Spleen (tissue), 13 donors: Measurements from ENCODE around the gene RWDD2A. TPM values are rescaled to one million over a fixed set of nuclear protein-coding genes. Genes with fewer than 3 reads are reported as not detected.

ENCODE experiments used
- DNase-seq: peaks from one replicate; pipeline ENCODE4 v3.0.0-alpha.2; 2020
- H3K27ac ChIP-seq, 8 donors: fragments of 200-600 bp; sonication (generic) in 7 of 8; 1 replicate in 4 of 8; 2 replicates in 4 of 8; pipeline versions ENCODE4 v1.5.0 to v1.8.0; 2016 to 2021; ENCODE audit warnings: inconsistent platforms in 4 of 8, mild to moderate bottlenecking in 4 of 8, moderate library complexity in 1 of 8
- H3K27me3 ChIP-seq, 7 donors: fragments of 200-600 bp; sonication (generic) in 6 of 7; replicated peaks in 1 of 7; 1 replicate in 4 of 7; 2 replicates in 3 of 7; pipeline versions ENCODE4 v1.5.0 to v1.8.0; 2016 to 2021; ENCODE audit warnings: inconsistent platforms in 3 of 7, mild to moderate bottlenecking in 1 of 7
- H3K36me3 ChIP-seq, 6 donors: fragments of 200-600 bp; sonication (generic) in 5 of 6; 1 replicate in 4 of 6; 2 replicates in 2 of 6; pipeline versions ENCODE4 v1.5.0 to v1.8.0; 2016 to 2021; ENCODE audit warnings: inconsistent platforms in 2 of 6
- H3K4me1 ChIP-seq, 6 donors: fragments of 200-600 bp; sonication (generic) in 5 of 6; 1 replicate in 3 of 6; 2 replicates in 3 of 6; pipeline versions ENCODE4 v1.5.0 to v1.8.0; 2016 to 2021; ENCODE audit warnings: inconsistent platforms in 3 of 6
- H3K4me3 ChIP-seq, 8 donors: fragments of 200-600 bp; sonication (generic) in 7 of 8; 1 replicate in 4 of 8; 2 replicates in 4 of 8; pipeline versions ENCODE4 v1.5.0 to v1.8.0; 2016 to 2021; ENCODE audit warnings: inconsistent platforms in 4 of 8, mild to moderate bottlenecking in 4 of 8, moderate library complexity in 2 of 8
- H3K9me3 ChIP-seq, 8 donors: fragments of 200-600 bp; sonication (generic) in 7 of 8; 1 replicate in 4 of 8; 2 replicates in 4 of 8; pipeline versions ENCODE4 v1.5.0 to v1.8.0; 2016 to 2021; ENCODE audit warnings: inconsistent platforms in 4 of 8
- POLR2A ChIP-seq, 3 donors: fragments of 450-650 bp; IDR thresholded peaks; one replicate each; pipeline ENCODE4 v1.5.1; 2017; ENCODE audit warnings: antibody characterized with exemption in 3 of 3, mild to moderate bottlenecking in 1 of 3
- POLR2AphosphoS5 ChIP-seq, 3 donors: sonication (generic); formaldehyde crosslinking; IDR thresholded peaks; one replicate each; pipeline ENCODE4 v1.5.1; 2017; ENCODE audit warnings: antibody characterized with exemption in 3 of 3
- WGBS, 5 donors: extraction: QIAGEN DNeasy Blood & Tissue Kit in 3 of 5; methylation state at CpG; one replicate each; pipeline versions ENCODE4 v1.1.5 to v1.1.7; 2013 to 2018; 5-methylcytosine and 5-hydroxymethylcytosine counted together
- intact Hi-C: fragments of 100-400 bp; cut with DNase I; formaldehyde crosslinking; loops from one replicate; pipeline ENCODE4 v1.15.0; 2023; ENCODE audit warnings: low total_unique reads
- long read RNA-seq, 2 donors: transcript quantifications; one replicate each; lab custom pipeline, GENCODE V29; 2026
- polyA plus RNA-seq, 3 donors: library from polyadenylated mRNA; stranded (reverse); fragments of 200-250 nt; gene quantifications; one replicate each; pipeline ENCODE4 v1.2.1, GENCODE V29; 2013
- total RNA-seq, 7 donors: library from RNA; depleted of rRNA in 3 of 7; stranded (reverse); fragments of >200 nt in 3 of 7; fragmentation: NEBNext Ultra II Directional in 4 of 7; extraction: Animal tissue kit (Norgen Biotek cat#: 25700) in 4 of 7; gene quantifications; one replicate each; pipeline versions ENCODE4 v1.1.0 to v1.2.1, GENCODE V29; 2016 to 2021
- TF ChIP-seq, protein P1 (sequence below), 11 experiments: fragments of 200-600 bp in 7 of 11; fragments of 450-650 bp in 4 of 11; sonication (generic) in 4 of 11; IDR thresholded peaks in 8 of 11; conservative IDR thresholded peaks in 3 of 11; 1 replicate in 7 of 11; 2 replicates in 4 of 11; pipeline versions ENCODE4 v1.4.0 to v1.8.0; 2016 to 2021; ENCODE audit warnings: antibody characterized with exemption in 11 of 11, inconsistent platforms in 4 of 11, mild to moderate bottlenecking in 1 of 11
- donor health status: healthy with polysubstance abuse.
- donor health status: DM: no; HTN: no; CAD: no; lungs with moderate emphysema.
- donor health status: DM: no; HTN: no; CAD: no.
- donor health status: Bipolar disorder and iron deficiency.
- donor health status: healthy.
- donor health status: DM: no; HTN: no; CAD: no.
- donor health status: DM: yes; HTN: yes; CAD: no.

RWDD2A gene
- total RNA-seq = 1 to 10 TPM; 1.9 to 4.2 (median 3.8) TPM
- 1 to 10 TPM; 2.1 to 2.5 (median 2.1) TPM for polyA plus RNA-seq
- long read RNA-seq, donor 1, partial matches to known transcripts = 0 of 1 reads
- long read RNA-seq, donor 1, other reads (novel, unspliced or antisense) = 0 of 1 reads
- long read RNA-seq, donor 2, partial matches to known transcripts = 0 of 4 reads
- long read RNA-seq, donor 2, other reads (novel, unspliced or antisense) = 0 of 4 reads

DNA sequence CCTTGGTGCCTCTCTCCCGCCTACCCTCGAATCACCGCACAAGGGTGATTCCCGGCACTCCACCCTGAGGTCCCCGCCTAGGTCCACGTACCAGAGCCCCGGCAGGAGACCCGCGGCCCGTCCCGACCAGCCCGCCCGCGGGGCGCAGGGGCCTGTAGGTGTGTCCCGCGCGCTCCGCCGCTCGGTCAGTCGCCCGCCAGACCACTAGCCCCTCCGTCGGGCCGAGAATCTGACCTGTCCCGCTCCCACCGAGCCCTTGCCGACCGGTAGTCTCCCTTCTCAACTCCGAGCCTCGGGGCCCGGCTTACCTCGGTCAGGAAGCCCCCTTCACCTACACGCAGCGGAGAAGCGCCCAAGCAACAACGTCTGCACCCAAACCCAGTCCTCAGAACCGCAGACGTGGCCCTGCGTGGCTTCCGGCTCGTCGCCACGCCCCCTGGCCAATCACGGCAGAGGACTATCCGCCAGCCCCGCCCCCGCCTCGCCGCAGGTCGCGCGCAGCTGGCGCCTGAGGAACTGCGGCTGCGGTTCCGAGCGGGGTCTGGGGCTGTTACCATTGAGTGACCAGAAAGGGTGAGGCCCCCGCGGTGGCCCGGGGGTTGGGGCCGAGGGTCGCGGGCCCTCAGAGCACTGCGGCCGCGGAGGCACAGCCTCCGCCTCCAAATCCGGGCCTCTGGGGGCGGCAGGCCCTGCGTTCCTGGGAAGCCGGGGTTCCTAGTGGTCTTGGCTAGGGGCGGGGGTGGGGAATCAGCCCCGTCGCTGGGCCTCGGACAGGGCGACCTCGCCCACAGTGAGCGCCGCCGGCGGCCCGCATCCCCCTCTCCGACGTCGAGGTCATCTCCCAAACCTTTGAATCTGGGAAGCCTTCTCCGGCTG is at the start of gene RWDD2A, which contains the start of gene PGM3:
TSS of gene RWDD2A (plus strand) at position 487 of the 876 bp plus-strand sequence. CDS start 1,095 bp downstream, outside the sequence.
TSS of gene PGM3 (minus strand) at position 395 of the 876 bp plus-strand sequence. CDS start 2,253 bp downstream, outside the sequence.
- peaks cover 13 to 59% (median 29%) of the 10 kb centered on the region in 6 donors for H3K4me1 ChIP-seq
- peak within 1 kb of the TSS; percentile 66 to 94 (median 84) for H3K4me3 ChIP-seq
- peak within 1 kb of the TSS; percentile 30 to 88 (median 83) for H3K27ac ChIP-seq
- intact Hi-C loops = loop anchor here (10.0 kb wide), 1 partner anchor 118 kb away; no protein-coding TSS in a partner anchor
- 1% methylated on average over 36 to 88 of the region's 88 CpGs for WGBS, 5 donors
- no peaks in the 10 kb centered on the region for H3K27me3 ChIP-seq
- peak; percentile 97 for DNase-seq
- no peaks in the 10 kb centered on the region for H3K9me3 ChIP-seq
- peak; percentile 92 to 96 (median 96) for TF ChIP-seq POLR2AphosphoS5 (IDR thresholded peaks at IDR 0.05)
- peak in 2 of 3 donors; percentile 50 to 58 for TF ChIP-seq POLR2A (IDR thresholded peaks at IDR 0.05)
- TF ChIP-seq, protein P1, sequence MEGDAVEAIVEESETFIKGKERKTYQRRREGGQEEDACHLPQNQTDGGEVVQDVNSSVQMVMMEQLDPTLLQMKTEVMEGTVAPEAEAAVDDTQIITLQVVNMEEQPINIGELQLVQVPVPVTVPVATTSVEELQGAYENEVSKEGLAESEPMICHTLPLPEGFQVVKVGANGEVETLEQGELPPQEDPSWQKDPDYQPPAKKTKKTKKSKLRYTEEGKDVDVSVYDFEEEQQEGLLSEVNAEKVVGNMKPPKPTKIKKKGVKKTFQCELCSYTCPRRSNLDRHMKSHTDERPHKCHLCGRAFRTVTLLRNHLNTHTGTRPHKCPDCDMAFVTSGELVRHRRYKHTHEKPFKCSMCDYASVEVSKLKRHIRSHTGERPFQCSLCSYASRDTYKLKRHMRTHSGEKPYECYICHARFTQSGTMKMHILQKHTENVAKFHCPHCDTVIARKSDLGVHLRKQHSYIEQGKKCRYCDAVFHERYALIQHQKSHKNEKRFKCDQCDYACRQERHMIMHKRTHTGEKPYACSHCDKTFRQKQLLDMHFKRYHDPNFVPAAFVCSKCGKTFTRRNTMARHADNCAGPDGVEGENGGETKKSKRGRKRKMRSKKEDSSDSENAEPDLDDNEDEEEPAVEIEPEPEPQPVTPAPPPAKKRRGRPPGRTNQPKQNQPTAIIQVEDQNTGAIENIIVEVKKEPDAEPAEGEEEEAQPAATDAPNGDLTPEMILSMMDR (IDR thresholded peaks at IDR 0.05 in 8 of 11, conservative IDR thresholded peaks at IDR 0.05 in 3 of 11) = peak in 3 of 11 experiments; percentile 16 to 36 (median 24)
- peaks cover 0 to 27% (median 5%) of the 10 kb centered on the region in 6 donors for H3K36me3 ChIP-seq

DNA sequence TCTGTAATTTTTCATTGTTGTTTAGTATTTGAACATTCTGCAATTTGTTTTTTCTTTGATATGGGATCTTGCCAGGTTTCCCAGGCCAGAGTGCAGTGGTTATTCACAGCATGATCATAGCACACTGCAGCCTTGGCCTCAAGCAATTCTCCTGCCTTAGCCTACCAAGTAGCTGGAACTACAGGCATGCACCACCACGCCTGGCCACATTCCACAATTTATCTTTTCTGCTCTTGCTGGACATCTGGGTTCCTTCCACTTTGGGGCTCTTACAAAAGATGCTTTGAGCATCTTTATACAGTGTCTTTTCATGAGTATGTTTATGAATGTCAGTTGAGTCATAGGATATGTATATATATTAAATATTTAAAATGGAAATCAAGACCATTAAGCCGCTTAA is 42.0 kb upstream of the RWDD2A start:
- peaks cover 0 to 100% (median 50%) of the 10 kb centered on the region in 6 donors for H3K36me3 ChIP-seq

DNA sequence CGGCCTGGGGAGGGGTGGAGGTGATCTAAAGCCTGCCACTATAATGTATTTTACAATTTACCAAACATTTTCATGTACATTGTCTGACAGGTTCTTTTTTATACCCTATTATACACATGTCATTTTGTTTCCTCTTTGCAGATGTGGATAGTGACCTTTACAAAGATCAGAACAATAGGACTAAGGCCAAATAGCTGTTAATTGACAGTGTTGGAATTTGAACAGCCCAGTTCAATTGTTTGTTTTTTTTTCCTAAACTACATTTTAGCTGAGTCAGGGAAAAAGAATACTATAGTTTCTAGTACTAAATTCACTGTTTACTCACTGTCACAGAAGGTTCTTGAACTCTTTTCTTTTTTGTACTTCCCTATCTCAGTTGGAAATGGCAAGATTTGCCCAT is 40.2 kb upstream of the RWDD2A start:
- no peak for DNase-seq
- H3K27ac ChIP-seq = no peak overlapping the region
- no peak for TF ChIP-seq POLR2AphosphoS5 (IDR thresholded peaks at IDR 0.05)
- TF ChIP-seq, protein P1 (IDR thresholded peaks at IDR 0.05 in 8 of 11, conservative IDR thresholded peaks at IDR 0.05 in 3 of 11) = no peak
- no peak for TF ChIP-seq POLR2A (IDR thresholded peaks at IDR 0.05)
- no peaks in the 10 kb centered on the region for H3K27me3 ChIP-seq
- no peaks in the 10 kb centered on the region for H3K9me3 ChIP-seq
- H3K4me3 ChIP-seq = no peak overlapping the region
- H3K4me1 ChIP-seq = no peaks in the 10 kb centered on the region
- 67 to 95% (median 88%) methylated on average over 1 of the region's 1 CpG for WGBS, 5 donors
- H3K36me3 ChIP-seq = peaks cover 0 to 100% (median 58%) of the 10 kb centered on the region in 6 donors
- intact Hi-C loops = no loop called here

More for the DNA sequence above, 42.0 kb upstream of the RWDD2A start:
- WGBS, 5 donors = 93 to 99% (median 98%) methylated on average over 2 of the region's 2 CpGs
- Histone ChIP-seq H3K4me3 (no peak overlapping the region), H3K27me3 (no peaks in the 10 kb centered on the region), H3K27ac (no peak overlapping the region), H3K4me1 (no peaks in the 10 kb centered on the region), H3K9me3 (no peaks in the 10 kb centered on the region)
- intact Hi-C loops = no loop called here
- DNase-seq = no peak
- TF ChIP-seq POLR2A (IDR thresholded peaks at IDR 0.05) (no peak), POLR2AphosphoS5 (IDR thresholded peaks at IDR 0.05) (no peak)
- TF ChIP-seq, protein P1 (IDR thresholded peaks at IDR 0.05 in 8 of 11, conservative IDR thresholded peaks at IDR 0.05 in 3 of 11) = no peak
